ENCODE results near the gene ARHGAP26.

ARHGAP26 gene

GRCh38 chr5:143078971-143079370, 308.8 kb downstream of the ARHGAP26 start:
- H3K4me3 ChIP-seq (ENCODE audit: low read depth, low read length, poor library complexity, severe bottlenecking), result no peak overlapping the region
- no peaks in the 10 kb centered on the region for H4K20me1 ChIP-seq (ENCODE audit: insufficient read depth, low read length)
- H3K27ac ChIP-seq (ENCODE audit: low read depth, low read length, poor library complexity, severe bottlenecking), result no peak overlapping the region
- no peaks in the 10 kb centered on the region for H3K9me2 ChIP-seq (ENCODE audit: low read depth, low read length)
- H3K9ac ChIP-seq (ENCODE audit: low read length), result no peak overlapping the region
- no peaks in the 10 kb centered on the region for H3K79me2 ChIP-seq (ENCODE audit: insufficient read depth, low read length)
- no peaks in the 10 kb centered on the region for H3K27me3 ChIP-seq (ENCODE audit: insufficient read depth, low read length)
- no peaks in the 10 kb centered on the region; the same call in 1 of the 2 replicates for H3F3A ChIP-seq (ENCODE audit: insufficient read depth, low read length)
- H3K4me2 ChIP-seq (ENCODE audit: low read length), result no peak overlapping the region
- H3K4me1 ChIP-seq (ENCODE audit: insufficient read depth, low read length, severe bottlenecking), result peaks cover 7% of the 10 kb centered on the region
- no peaks in the 10 kb centered on the region for H3K9me3 ChIP-seq (ENCODE audit: low read length)
- TF ChIP-seq EZH2 (IDR thresholded peaks at IDR 0.05; ENCODE audit: borderline replicate concordance, low read length) (no peak), CTCF (IDR thresholded peaks at IDR 0.05; ENCODE audit: low read length) (no peak)
- H3K36me3 ChIP-seq (ENCODE audit: insufficient read depth, low read length), result no peaks in the 10 kb centered on the region
- H2AFZ ChIP-seq (ENCODE audit: low read length), result no peak overlapping the region

GRCh38 chr5:143080407-143080806, 310.2 kb downstream of the ARHGAP26 start:
- no peak overlapping the region for H2AFZ ChIP-seq (ENCODE audit: low read length)
- no peaks in the 10 kb centered on the region for H4K20me1 ChIP-seq (ENCODE audit: insufficient read depth, low read length)
- H3F3A ChIP-seq (ENCODE audit: insufficient read depth, low read length), result no peaks in the 10 kb centered on the region; the same call in 1 of the 2 replicates
- H3K4me3 ChIP-seq (ENCODE audit: low read depth, low read length, poor library complexity, severe bottlenecking), result no peak overlapping the region
- no peak overlapping the region for H3K4me2 ChIP-seq (ENCODE audit: low read length)
- peaks cover 7% of the 10 kb centered on the region for H3K4me1 ChIP-seq (ENCODE audit: insufficient read depth, low read length, severe bottlenecking)
- H3K9me2 ChIP-seq (ENCODE audit: low read depth, low read length), result no peaks in the 10 kb centered on the region
- no peak overlapping the region for H3K9ac ChIP-seq (ENCODE audit: low read length)
- H3K9me3 ChIP-seq (ENCODE audit: low read length), result no peaks in the 10 kb centered on the region
- H3K27me3 ChIP-seq (ENCODE audit: insufficient read depth, low read length), result no peaks in the 10 kb centered on the region
- H3K36me3 ChIP-seq (ENCODE audit: insufficient read depth, low read length), result no peaks in the 10 kb centered on the region
- H3K79me2 ChIP-seq (ENCODE audit: insufficient read depth, low read length), result no peaks in the 10 kb centered on the region
- TF ChIP-seq CTCF (IDR thresholded peaks at IDR 0.05; ENCODE audit: low read length) (no peak), EZH2 (IDR thresholded peaks at IDR 0.05; ENCODE audit: borderline replicate concordance, low read length) (no peak)
- H3K27ac ChIP-seq (ENCODE audit: low read depth, low read length, poor library complexity, severe bottlenecking), result no peak overlapping the region

GRCh38 chr5:143080982-143081381, 310.8 kb downstream of the ARHGAP26 start:
- no peaks in the 10 kb centered on the region for H3K9me2 ChIP-seq (ENCODE audit: low read depth, low read length)

More at GRCh38 chr5:143080982-143081381, 310.8 kb downstream of the ARHGAP26 start:
- Histone ChIP-seq H3K4me1 (ENCODE audit: insufficient read depth, low read length, severe bottlenecking) (peaks cover 7% of the 10 kb centered on the region), H3K27ac (ENCODE audit: low read depth, low read length, poor library complexity, severe bottlenecking) (no peak overlapping the region), H3K4me2 (ENCODE audit: low read length) (no peak overlapping the region), H3K9me3 (ENCODE audit: low read length) (no peaks in the 10 kb centered on the region), H2AFZ (ENCODE audit: low read length) (no peak overlapping the region), H3K79me2 (ENCODE audit: insufficient read depth, low read length) (no peaks in the 10 kb centered on the region), H3K9ac (ENCODE audit: low read length) (no peak overlapping the region), H3K36me3 (ENCODE audit: insufficient read depth, low read length) (no peaks in the 10 kb centered on the region), H4K20me1 (ENCODE audit: insufficient read depth, low read length) (no peaks in the 10 kb centered on the region), H3F3A (ENCODE audit: insufficient read depth, low read length) (no peaks in the 10 kb centered on the region; the same call in 1 of the 2 replicates), H3K4me3 (ENCODE audit: low read depth, low read length, poor library complexity, severe bottlenecking) (no peak overlapping the region), H3K27me3 (ENCODE audit: insufficient read depth, low read length) (no peaks in the 10 kb centered on the region)
- no peak for TF ChIP-seq EZH2 (IDR thresholded peaks at IDR 0.05; ENCODE audit: borderline replicate concordance, low read length)
- no peak for TF ChIP-seq CTCF (IDR thresholded peaks at IDR 0.05; ENCODE audit: low read length)
